ENCODE results near the gene MXD3. TPM values are rescaled to one million over a fixed set of nuclear protein-coding genes. Genes with fewer than 3 reads are reported as not detected.

Gene MXD3
- total and polyA plus RNA-seq, 2 donors (not counting 3 experiments of a cell fraction or from before 2014, with no cell fraction given), result 38.4 to 44.2 TPM

GRCh38 chr5:177270653-177271052 is 41.0 kb downstream of the MXD3 start:
- FAIRE-seq (no peak), DNase-seq (ENCODE audit: low read depth, low spot score) (no peak)
- BruUV-seq (replicated peaks), result no TSS peak
- no peak for TF ChIP-seq JUN (IDR thresholded peaks at IDR 0.05; ENCODE audit: borderline replicate concordance, insufficient read depth, insufficient read length, low read depth)
- H3K9me1 ChIP-seq (replicated peaks; ENCODE audit: control insufficient read depth, extremely low read depth, insufficient read depth, low read length), result no peaks in the 10 kb centered on the region
- H3K4me2 ChIP-seq (ENCODE audit: insufficient read depth, low read length), result no peak overlapping the region
- peaks cover 18 to 23% of the 10 kb centered on the region in 2 experiments for H3K36me3 ChIP-seq (ENCODE audit: control insufficient read depth in 2 of 2, extremely low read depth in 1 of 2, insufficient read depth in 2 of 2, low read length in 2 of 2)
- ChIA-PET CTCF (interaction anchor here (1.0 to 1.3 kb wide), 3 partner anchors 17 to 159 kb away, joined by 3 to 4 read pairs (median 3); no protein-coding TSS in a partner anchor), POLR2A (interaction anchor here (0.5 to 0.6 kb wide), 2 partner anchors 9 to 184 kb away, joined by 3 to 4 read pairs; partner anchors contain the start of gene FGFR4)
- H3K4me1 ChIP-seq (ENCODE audit: control insufficient read depth, extremely low read depth, insufficient read depth, low read length), result no peaks in the 10 kb centered on the region
- no peaks in the 10 kb centered on the region for H3K9me3 ChIP-seq (replicated peaks; ENCODE audit: control insufficient read depth, insufficient read depth, low read length)
- no peak overlapping the region for H3K4me3 ChIP-seq (replicated peaks in 1 of 3; ENCODE audit: insufficient read depth in 1 of 3, low read depth in 1 of 3, low read length in 3 of 3)
- intact Hi-C loops (cut with micrococcal nuclease), result no loop called here
- H3K79me2 ChIP-seq (ENCODE audit: control insufficient read depth, insufficient read depth, low read length), result no peaks in the 10 kb centered on the region
- dilution Hi-C loops (cut with MboI; ENCODE audit: extremely low pct_ligation_motif_present, low sequenced_read_pairs), result no loop called here
- H3K9ac ChIP-seq (replicated peaks; ENCODE audit: extremely low read depth, insufficient read depth, low read length), result no peak overlapping the region
- no peak overlapping the region for H3K27ac ChIP-seq (ENCODE audit: insufficient read depth, low read depth, low read length)
- H3K27me3 ChIP-seq (ENCODE audit: control insufficient read depth in 2 of 2, insufficient read depth in 2 of 2, low read length in 2 of 2), result no peaks in the 10 kb centered on the region
- H2AFZ ChIP-seq (ENCODE audit: low read depth, low read length), result no peak overlapping the region
- no peaks in the 10 kb centered on the region for H4K20me1 ChIP-seq (replicated peaks; ENCODE audit: control insufficient read depth, extremely low read depth, insufficient read depth, low read length)

DNA sequence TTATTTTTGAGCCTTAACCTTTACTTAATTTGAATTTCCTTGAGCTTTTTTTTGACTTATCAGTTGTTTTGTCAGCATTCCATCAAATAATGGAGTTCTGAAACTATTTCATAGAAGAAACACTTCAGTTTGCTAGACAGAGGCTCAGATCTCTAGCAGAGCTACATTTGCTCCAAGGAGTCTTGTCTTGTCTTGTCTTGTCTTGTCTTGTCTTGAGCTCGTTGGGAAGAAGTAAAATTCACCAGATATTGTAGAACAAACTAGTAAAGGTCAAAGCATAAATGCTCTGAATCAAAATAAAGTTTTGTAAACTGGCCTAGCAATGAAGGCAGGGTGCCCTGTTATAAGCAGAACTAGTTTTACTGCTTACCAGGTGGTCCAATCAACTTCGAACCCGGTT is 41.7 kb downstream of the MXD3 start:
- ChIA-PET POLR2A (no interaction called here), CTCF (interaction anchor here (1.0 to 1.3 kb wide), 3 partner anchors 16 to 158 kb away, joined by 3 to 4 read pairs (median 3); no protein-coding TSS in a partner anchor)
- Histone ChIP-seq H3K4me1 (ENCODE audit: control insufficient read depth, extremely low read depth, insufficient read depth, low read length) (no peaks in the 10 kb centered on the region), H4K20me1 (replicated peaks; ENCODE audit: control insufficient read depth, extremely low read depth, insufficient read depth, low read length) (no peaks in the 10 kb centered on the region), H3K27ac (ENCODE audit: insufficient read depth, low read depth, low read length) (no peak overlapping the region), H3K4me3 (replicated peaks in 1 of 3; ENCODE audit: insufficient read depth in 1 of 3, low read depth in 1 of 3, low read length in 3 of 3) (no peak overlapping the region), H3K9ac (replicated peaks; ENCODE audit: extremely low read depth, insufficient read depth, low read length) (no peak overlapping the region), H3K9me3 (replicated peaks; ENCODE audit: control insufficient read depth, insufficient read depth, low read length) (no peaks in the 10 kb centered on the region), H3K79me2 (ENCODE audit: control insufficient read depth, insufficient read depth, low read length) (no peaks in the 10 kb centered on the region), H3K4me2 (ENCODE audit: insufficient read depth, low read length) (no peak overlapping the region), H3K36me3 (ENCODE audit: control insufficient read depth in 2 of 2, extremely low read depth in 1 of 2, insufficient read depth in 2 of 2, low read length in 2 of 2) (peaks cover 21 to 23% of the 10 kb centered on the region in 2 experiments), H3K9me1 (replicated peaks; ENCODE audit: control insufficient read depth, extremely low read depth, insufficient read depth, low read length) (no peaks in the 10 kb centered on the region), H2AFZ (ENCODE audit: low read depth, low read length) (no peak overlapping the region), H3K27me3 (ENCODE audit: control insufficient read depth in 2 of 2, insufficient read depth in 2 of 2, low read length in 2 of 2) (no peaks in the 10 kb centered on the region)
- dilution Hi-C loops (cut with MboI; ENCODE audit: extremely low pct_ligation_motif_present, low sequenced_read_pairs) (no loop called here), intact Hi-C loops (cut with micrococcal nuclease) (no loop called here)
- DNase-seq (ENCODE audit: low read depth, low spot score), result no peak
- BruUV-seq (replicated peaks), result no TSS peak
- TF ChIP-seq JUN (IDR thresholded peaks at IDR 0.05; ENCODE audit: borderline replicate concordance, insufficient read depth, insufficient read length, low read depth) (no peak), FOS (IDR thresholded peaks at IDR 0.05; ENCODE audit: borderline replicate concordance, insufficient read depth, low read length) (no peak), EZH2 (IDR thresholded peaks at IDR 0.05; ENCODE audit: borderline replicate concordance, low read depth, low read length, severe bottlenecking) (no peak), CTCF (IDR thresholded peaks at IDR 0.05; ENCODE audit: extremely low read depth in 1 of 2, insufficient read depth in 1 of 2, low read depth in 1 of 2, low read length in 2 of 2) (no peak), MYC (IDR thresholded peaks at IDR 0.05; ENCODE audit: low read depth, low read length) (no peak), GATA2 (IDR thresholded peaks at IDR 0.05; ENCODE audit: insufficient read depth, insufficient read length, low read depth, low read length) (no peak), POLR2AphosphoS5 (IDR thresholded peaks at IDR 0.05; ENCODE audit: insufficient read depth, low read depth, low read length) (no peak), POLR2A (IDR thresholded peaks at IDR 0.05; ENCODE audit: low read depth, low read length) (no peak)
- TF ChIP-seq, protein P1, sequence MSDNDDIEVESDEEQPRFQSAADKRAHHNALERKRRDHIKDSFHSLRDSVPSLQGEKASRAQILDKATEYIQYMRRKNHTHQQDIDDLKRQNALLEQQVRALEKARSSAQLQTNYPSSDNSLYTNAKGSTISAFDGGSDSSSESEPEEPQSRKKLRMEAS (IDR thresholded peaks at IDR 0.05; ENCODE audit: insufficient read depth, insufficient read length), result no peak
- no peak for FAIRE-seq

All from endothelial cell of umbilical vein (primary cell).